Activated naive CD4-positive, alpha-beta T cell treated with anti-CD3 and anti-CD28 coated beads for 36 hours (primary cell): ENCODE results near the gene UQCRC1. TPM values are rescaled to one million over a fixed set of nuclear protein-coding genes. Genes with fewer than 3 reads are reported as not detected.

ENCODE experiments used
- CTCF ChIA-PET: fragments of 350-600 bp; sonication (Branson Sonifier 250); formaldehyde crosslinking; loops from one replicate; lab custom pipeline; 2021; ENCODE audit warnings: antibody characterized with exemption; lab: Charles Lee
- DNase-seq: peaks from one replicate; pipeline ENCODE4 v3.0.0-alpha.2; 2020
- H3K27ac Mint-ChIP-seq: one replicate; pipeline ENCODE4 v1.8.0; 2021; ENCODE audit warnings: mild to moderate bottlenecking, mixed read lengths
- H3K27me3 Mint-ChIP-seq: one replicate; pipeline ENCODE4 v1.8.0; 2021; ENCODE audit warnings: low read depth, mixed read lengths
- H3K36me3 Mint-ChIP-seq: one replicate; pipeline ENCODE4 v1.8.0; 2021; ENCODE audit warnings: low read depth, mixed read lengths
- H3K4me1 Mint-ChIP-seq: one replicate; pipeline ENCODE4 v1.8.0; 2021; ENCODE audit warnings: low read depth, mixed read lengths
- H3K4me3 Mint-ChIP-seq: one replicate; pipeline ENCODE4 v1.8.0; 2021; ENCODE audit warnings: mild to moderate bottlenecking, moderate library complexity, mixed read lengths
- H3K9me3 Mint-ChIP-seq: one replicate; pipeline ENCODE4 v1.8.0; 2021; ENCODE audit warnings: mixed read lengths
- intact Hi-C: fragments of 100-400 bp; cut with micrococcal nuclease; formaldehyde crosslinking; loops from one replicate; pipeline ENCODE4 v1.15.1; 2023
- total RNA-seq, 2 experiments: library from RNA; stranded (reverse); gene quantifications; one replicate each; pipeline ENCODE4 v1.2.3, GENCODE V29; 2021

The UQCRC1 gene
- total RNA-seq, 2 experiments from 2014 or later, result 211 to 232 TPM

GRCh38 chr3:48581621-48582481, 27.6 kb downstream of the UQCRC1 start:
- Mint-ChIP-seq H3K36me3 (no peaks in the 10 kb centered on the region), H3K4me1 (no peaks in the 10 kb centered on the region), H3K27me3 (no peaks in the 10 kb centered on the region), H3K27ac (no peak overlapping the region), H3K9me3 (no peaks in the 10 kb centered on the region), H3K4me3 (no peak overlapping the region)
- intact Hi-C loops, result no loop called here
- DNase-seq, result no peak
- CTCF ChIA-PET, result no interaction called here

- CTCF ChIA-PET, result no interaction called here
- intact Hi-C loops, result no loop called here
- no peaks in the 10 kb centered on the region for H3K27me3 Mint-ChIP-seq
- DNase-seq, result no peak
- no peak overlapping the region for H3K27ac Mint-ChIP-seq
- no peaks in the 10 kb centered on the region for H3K9me3 Mint-ChIP-seq
- no peaks in the 10 kb centered on the region for H3K4me1 Mint-ChIP-seq
- no peak overlapping the region for H3K4me3 Mint-ChIP-seq
- no peaks in the 10 kb centered on the region for H3K36me3 Mint-ChIP-seq
These were observed 32.8 kb downstream of the UQCRC1 start for GRCh38 chr3:48576647-48577046.

GRCh38 chr3:48575366-48575765, 34.1 kb downstream of the UQCRC1 start:
- Mint-ChIP-seq H3K27me3 (no peaks in the 10 kb centered on the region), H3K9me3 (no peaks in the 10 kb centered on the region), H3K4me3 (no peak overlapping the region), H3K4me1 (no peaks in the 10 kb centered on the region), H3K27ac (no peak overlapping the region), H3K36me3 (no peaks in the 10 kb centered on the region)
- intact Hi-C loops, result no loop called here
- CTCF ChIA-PET, result interaction anchor here (0.6 kb wide), 1 partner anchor 175 kb away, joined by 3 read pairs; no protein-coding TSS in a partner anchor
- DNase-seq, result no peak

- H3K27me3 Mint-ChIP-seq, result no peaks in the 10 kb centered on the region
- H3K9me3 Mint-ChIP-seq, result no peaks in the 10 kb centered on the region
- DNase-seq, result no peak
- H3K36me3 Mint-ChIP-seq, result no peaks in the 10 kb centered on the region
- H3K4me1 Mint-ChIP-seq, result no peaks in the 10 kb centered on the region
- CTCF ChIA-PET, result no interaction called here
- no peak overlapping the region for H3K4me3 Mint-ChIP-seq
- H3K27ac Mint-ChIP-seq, result no peak overlapping the region
- intact Hi-C loops, result no loop called here
These were observed 35.4 kb downstream of the UQCRC1 start for GRCh38 chr3:48573973-48574585.

GRCh38 chr3:48572517-48572916, 36.9 kb downstream of the UQCRC1 start:
- Mint-ChIP-seq H3K27ac (no peak overlapping the region), H3K9me3 (no peaks in the 10 kb centered on the region), H3K4me1 (no peaks in the 10 kb centered on the region), H3K36me3 (no peaks in the 10 kb centered on the region), H3K4me3 (no peak overlapping the region), H3K27me3 (no peaks in the 10 kb centered on the region)
- intact Hi-C loops, result no loop called here
- DNase-seq, result no peak
- CTCF ChIA-PET, result no interaction called here

- CTCF ChIA-PET, result no interaction called here
These were observed 37.5 kb downstream of the UQCRC1 start for GRCh38 chr3:48571938-48572337.

GRCh38 chr3:48569808-48570450, 39.5 kb downstream of the UQCRC1 start:
- intact Hi-C loops, result no loop called here
- H3K27ac Mint-ChIP-seq, result no peak overlapping the region
- H3K27me3 Mint-ChIP-seq, result no peaks in the 10 kb centered on the region
- no peak for DNase-seq
- H3K4me1 Mint-ChIP-seq, result no peaks in the 10 kb centered on the region
- CTCF ChIA-PET, result no interaction called here
- H3K36me3 Mint-ChIP-seq, result no peaks in the 10 kb centered on the region
- H3K9me3 Mint-ChIP-seq, result no peaks in the 10 kb centered on the region
- H3K4me3 Mint-ChIP-seq, result no peak overlapping the region

More at GRCh38 chr3:48571938-48572337, 37.5 kb downstream of the UQCRC1 start:
- Mint-ChIP-seq H3K9me3 (no peaks in the 10 kb centered on the region), H3K36me3 (no peaks in the 10 kb centered on the region), H3K4me1 (no peaks in the 10 kb centered on the region), H3K27ac (no peak overlapping the region), H3K27me3 (no peaks in the 10 kb centered on the region), H3K4me3 (no peak overlapping the region)
- intact Hi-C loops, result no loop called here
- no peak for DNase-seq

- Mint-ChIP-seq H3K4me1 (no peaks in the 10 kb centered on the region), H3K36me3 (no peaks in the 10 kb centered on the region), H3K9me3 (no peaks in the 10 kb centered on the region), H3K4me3 (no peak overlapping the region), H3K27ac (no peak overlapping the region), H3K27me3 (no peaks in the 10 kb centered on the region)
- no peak for DNase-seq
- CTCF ChIA-PET, result no interaction called here
- intact Hi-C loops, result no loop called here
These were observed 40.0 kb downstream of the UQCRC1 start for GRCh38 chr3:48569400-48569799.

- DNase-seq, result no peak
- Mint-ChIP-seq H3K27me3 (no peaks in the 10 kb centered on the region), H3K9me3 (no peaks in the 10 kb centered on the region), H3K27ac (no peak overlapping the region), H3K4me1 (no peaks in the 10 kb centered on the region), H3K4me3 (no peak overlapping the region), H3K36me3 (no peaks in the 10 kb centered on the region)
- CTCF ChIA-PET, result interaction anchor here (0.7 kb wide), 1 partner anchor 107 kb away, joined by 3 read pairs; no protein-coding TSS in a partner anchor
- intact Hi-C loops, result no loop called here
These were observed 41.0 kb downstream of the UQCRC1 start for GRCh38 chr3:48568476-48568875.

- no peaks in the 10 kb centered on the region for H3K4me1 Mint-ChIP-seq
- H3K36me3 Mint-ChIP-seq, result no peaks in the 10 kb centered on the region
- H3K27ac Mint-ChIP-seq, result no peak overlapping the region
- intact Hi-C loops, result no loop called here
- H3K9me3 Mint-ChIP-seq, result no peaks in the 10 kb centered on the region
- CTCF ChIA-PET, result interaction anchor here (1.4 kb wide), 1 partner anchor 9 kb away, joined by 4 read pairs; no protein-coding TSS in a partner anchor
- no peak for DNase-seq
- H3K4me3 Mint-ChIP-seq, result no peak overlapping the region
- no peaks in the 10 kb centered on the region for H3K27me3 Mint-ChIP-seq
These were observed 41.9 kb downstream of the UQCRC1 start for GRCh38 chr3:48567500-48567899.

- Mint-ChIP-seq H3K9me3 (no peaks in the 10 kb centered on the region), H3K4me3 (no peak overlapping the region), H3K4me1 (no peaks in the 10 kb centered on the region), H3K27ac (no peak overlapping the region), H3K36me3 (no peaks in the 10 kb centered on the region), H3K27me3 (no peaks in the 10 kb centered on the region)
- DNase-seq, result no peak
- CTCF ChIA-PET, result interaction anchor here (0.6 to 1.4 kb wide), 2 partner anchors 9 to 166 kb away, joined by 3 to 4 read pairs; no protein-coding TSS in a partner anchor
- intact Hi-C loops, result no loop called here
These were observed 42.4 kb downstream of the UQCRC1 start for GRCh38 chr3:48567090-48567489.

GRCh38 chr3:48566401-48566760, 43.1 kb downstream of the UQCRC1 start:
- Mint-ChIP-seq H3K27ac (no peak overlapping the region), H3K36me3 (no peaks in the 10 kb centered on the region), H3K4me3 (no peak overlapping the region), H3K27me3 (no peaks in the 10 kb centered on the region), H3K9me3 (no peaks in the 10 kb centered on the region), H3K4me1 (no peaks in the 10 kb centered on the region)
- no peak for DNase-seq
- intact Hi-C loops, result no loop called here
- CTCF ChIA-PET, result interaction anchor here (1.4 kb wide), 1 partner anchor 8 kb away, joined by 4 read pairs; no protein-coding TSS in a partner anchor
